Measurements from ENCODE around the gene FAM20B. TPM values are rescaled to one million over a fixed set of nuclear protein-coding genes. Genes with fewer than 3 reads are reported as not detected.

Gene FAM20B
- total RNA-seq, 1 experiment from 2014 or later: 35.4 TPM

GRCh38 chr1:179046808-179047635, 21.3 kb downstream of the FAM20B start:
- no peak overlapping the region for H2AK5ac ChIP-seq (ENCODE audit: insufficient read length, low read length)
- H4K91ac ChIP-seq (ENCODE audit: insufficient read length, low read depth, low read length): no peak overlapping the region
- H3K4me3 Mint-ChIP-seq: no peak overlapping the region
- H3K4me2 ChIP-seq (ENCODE audit: insufficient read depth, insufficient read length, low read length): no peak overlapping the region
- no peak overlapping the region for H2AFZ ChIP-seq (ENCODE audit: low read length)
- no peak overlapping the region for H3K18ac ChIP-seq (ENCODE audit: insufficient read length, low read depth, low read length)
- TF ChIP-seq, protein P1, sequence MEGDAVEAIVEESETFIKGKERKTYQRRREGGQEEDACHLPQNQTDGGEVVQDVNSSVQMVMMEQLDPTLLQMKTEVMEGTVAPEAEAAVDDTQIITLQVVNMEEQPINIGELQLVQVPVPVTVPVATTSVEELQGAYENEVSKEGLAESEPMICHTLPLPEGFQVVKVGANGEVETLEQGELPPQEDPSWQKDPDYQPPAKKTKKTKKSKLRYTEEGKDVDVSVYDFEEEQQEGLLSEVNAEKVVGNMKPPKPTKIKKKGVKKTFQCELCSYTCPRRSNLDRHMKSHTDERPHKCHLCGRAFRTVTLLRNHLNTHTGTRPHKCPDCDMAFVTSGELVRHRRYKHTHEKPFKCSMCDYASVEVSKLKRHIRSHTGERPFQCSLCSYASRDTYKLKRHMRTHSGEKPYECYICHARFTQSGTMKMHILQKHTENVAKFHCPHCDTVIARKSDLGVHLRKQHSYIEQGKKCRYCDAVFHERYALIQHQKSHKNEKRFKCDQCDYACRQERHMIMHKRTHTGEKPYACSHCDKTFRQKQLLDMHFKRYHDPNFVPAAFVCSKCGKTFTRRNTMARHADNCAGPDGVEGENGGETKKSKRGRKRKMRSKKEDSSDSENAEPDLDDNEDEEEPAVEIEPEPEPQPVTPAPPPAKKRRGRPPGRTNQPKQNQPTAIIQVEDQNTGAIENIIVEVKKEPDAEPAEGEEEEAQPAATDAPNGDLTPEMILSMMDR (conservative IDR thresholded peaks at IDR 0.05): no peak
- H3K27me3 Mint-ChIP-seq (ENCODE audit: low read depth): no peaks in the 10 kb centered on the region
- no peak overlapping the region for H2BK12ac ChIP-seq (ENCODE audit: insufficient read length, low read depth, low read length)
- peaks cover 0 to 10% (median 4%) of the 10 kb centered on the region in 3 experiments; a peak in 4 of 7 replicates for H3K36me3 Mint-ChIP-seq (ENCODE audit: insufficient read depth in 1 of 3, low read depth in 3 of 3)
- no peak overlapping the region for H2BK15ac ChIP-seq (ENCODE audit: low read depth, low read length)
- no peak overlapping the region for H4K5ac ChIP-seq (ENCODE audit: insufficient read length, low read depth, low read length)
- H3K4me1 Mint-ChIP-seq: 0 out of 4 replicates have a peak, but pooled peaks cover 0 to 3% of the 10 kb centered on the region in 2 experiments
- no peak for DNase-seq
- H2BK5ac ChIP-seq (ENCODE audit: insufficient read length, low read length): no peak overlapping the region
- H3K27ac Mint-ChIP-seq: peak overlapping the region in 2 of 3 experiments; percentile 1 to 3; a peak in 2 of 7 replicates
- no peak overlapping the region for H3K23ac ChIP-seq (ENCODE audit: insufficient read length, low read depth, low read length)
- no peak overlapping the region for H3K14ac ChIP-seq (ENCODE audit: insufficient read depth, low read length)
- no peaks in the 10 kb centered on the region for H3K79me1 ChIP-seq (ENCODE audit: insufficient read depth, low read depth, low read length, poor library complexity, severe bottlenecking)
- no peak overlapping the region for H2BK20ac ChIP-seq (ENCODE audit: low read depth, low read length, poor library complexity, severe bottlenecking)
- no peaks in the 10 kb centered on the region for H3K23me2 ChIP-seq (ENCODE audit: insufficient read length, low read depth, low read length, poor library complexity, severe bottlenecking)
- H4K8ac ChIP-seq (replicated peaks; ENCODE audit: insufficient read length, low read depth, low read length): no peak overlapping the region
- H4K20me1 ChIP-seq (ENCODE audit: control insufficient read depth, insufficient read depth, insufficient read length): no peaks in the 10 kb centered on the region
- H3K27me3 ChIP-seq (ENCODE audit: insufficient read depth, low read length): no peaks in the 10 kb centered on the region
- H3K9me3 Mint-ChIP-seq: no peaks in the 10 kb centered on the region; a peak in 1 of 5 replicates
- no peaks in the 10 kb centered on the region for H3K79me2 ChIP-seq (ENCODE audit: insufficient read depth, low read length)
- H3K9ac ChIP-seq (ENCODE audit: extremely low read depth, insufficient read length, low read length): no peak overlapping the region
- H2BK120ac ChIP-seq (ENCODE audit: low read depth, low read length, poor library complexity, severe bottlenecking): no peak overlapping the region
- no peak overlapping the region for H3K4ac ChIP-seq (ENCODE audit: low read depth, low read length)
- no peak overlapping the region for H3T11ph ChIP-seq (ENCODE audit: low read length)
- no peak overlapping the region for H3K27ac ChIP-seq (ENCODE audit: insufficient read length, low read depth, low read length)
- no peak overlapping the region for H3K56ac ChIP-seq (ENCODE audit: insufficient read length, low read depth, low read length)
- no peaks in the 10 kb centered on the region for H3K4me1 ChIP-seq (ENCODE audit: insufficient read depth, low read length)
- no peaks in the 10 kb centered on the region for H3K9me3 ChIP-seq (ENCODE audit: control insufficient read depth, low read depth, low read length)
- no CpG with 5 or more reads among the region's 14 CpGs for WGBS (ENCODE audit: extremely low coverage, insufficient read length, low lambda C conversion rate)

Data from H9 (cell line).